GM21367 (cell line): ENCODE results near the gene TRPC6.
"Not testable (repeated sequence)": the region's sequence is repeated elsewhere in the genome, so short reads cannot be mapped to it uniquely, and the experiment has no call there.

Source experiments
- ATAC-seq: cut with Tn5 transposase; IDR thresholded peaks from one replicate; pipeline ENCODE4 v1.9.1; 2021; ENCODE audit not compliant: unreplicated experiment

The TRPC6 gene

DNA sequence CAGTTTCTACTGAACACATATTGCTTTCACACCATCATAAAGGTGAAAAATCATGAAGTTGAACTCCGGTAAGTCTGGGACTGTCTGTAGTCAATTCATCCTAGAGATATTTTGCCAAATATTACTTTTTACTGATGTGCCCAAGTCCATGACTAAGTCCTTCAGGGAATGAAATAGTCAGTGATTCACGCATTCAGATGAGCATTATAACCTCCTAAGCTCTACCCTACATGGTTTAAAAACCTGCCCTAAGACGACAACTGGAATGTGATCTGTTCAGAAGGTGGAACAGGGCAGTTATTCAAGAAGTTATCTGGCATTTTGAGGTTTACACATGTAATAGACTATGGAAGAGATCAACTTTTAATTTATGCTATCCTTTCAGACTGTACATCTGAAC is 125.6 kb downstream of the TRPC6 start:
- no peak for ATAC-seq

DNA sequence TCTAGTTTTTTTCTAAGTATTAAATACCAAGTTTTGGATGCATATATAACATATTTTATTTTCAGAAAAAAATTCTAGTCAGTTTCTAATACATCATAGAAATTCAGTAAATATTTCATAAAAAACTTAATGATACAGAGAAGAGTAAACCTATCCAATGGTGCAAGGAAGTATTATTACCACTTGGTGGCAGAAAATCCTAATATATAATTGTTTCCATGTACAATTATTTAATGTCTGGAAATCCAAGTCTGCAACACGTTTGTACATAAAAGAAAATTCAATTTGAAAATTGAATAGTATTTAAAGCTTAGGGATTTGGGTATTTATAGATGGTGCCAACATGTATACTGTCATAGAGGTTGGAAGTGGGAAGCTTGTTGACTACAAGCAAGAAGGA is 127.0 kb downstream of the TRPC6 start:
- no peak for ATAC-seq

DNA sequence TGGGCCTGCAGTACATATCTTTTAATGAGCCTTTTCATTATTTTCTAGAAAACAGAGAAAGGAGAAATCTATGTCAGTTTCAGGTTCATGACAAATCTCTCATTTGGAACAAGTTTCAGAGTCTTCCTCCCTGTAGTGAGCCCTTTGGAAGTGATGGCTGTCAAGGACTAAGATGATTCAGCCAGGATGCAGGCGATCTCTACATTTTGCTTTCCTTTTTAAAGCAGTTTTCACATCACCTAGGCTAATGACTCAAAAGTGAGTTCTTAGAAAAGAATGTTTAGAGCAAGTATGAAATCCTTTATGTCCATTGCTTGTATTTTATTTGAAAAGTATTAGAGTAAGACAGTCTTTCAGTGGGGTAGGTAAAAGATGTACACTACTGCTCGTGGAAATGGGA is 130.1 kb downstream of the TRPC6 start:
- no peak for ATAC-seq

DNA sequence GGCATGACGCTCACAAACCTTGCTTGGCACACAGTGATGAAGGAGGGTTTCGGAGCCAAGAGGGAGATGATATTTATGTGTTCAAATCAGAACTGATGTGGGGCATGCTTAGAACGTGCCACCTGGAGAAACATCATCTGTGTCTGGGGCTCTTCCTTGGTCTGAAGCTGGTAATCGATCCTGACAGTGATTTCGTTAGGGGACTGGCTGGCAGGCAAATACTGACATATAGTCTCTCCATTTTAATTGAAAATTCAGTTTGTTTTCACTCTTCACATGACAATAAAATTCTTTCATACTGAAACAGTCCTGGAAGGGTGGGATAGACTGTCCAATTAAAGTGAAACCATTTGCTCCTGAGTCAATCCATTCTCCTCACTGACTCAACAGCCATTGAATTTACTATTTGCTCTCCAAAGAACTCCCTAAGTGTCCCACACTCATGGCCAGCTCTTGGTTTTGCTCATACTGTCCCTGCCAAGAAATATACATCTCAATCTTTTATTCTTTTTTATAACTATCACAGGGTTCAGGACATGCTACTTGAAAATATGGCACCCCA is 134.8 kb downstream of the TRPC6 start:
- ATAC-seq, result no peak

DNA sequence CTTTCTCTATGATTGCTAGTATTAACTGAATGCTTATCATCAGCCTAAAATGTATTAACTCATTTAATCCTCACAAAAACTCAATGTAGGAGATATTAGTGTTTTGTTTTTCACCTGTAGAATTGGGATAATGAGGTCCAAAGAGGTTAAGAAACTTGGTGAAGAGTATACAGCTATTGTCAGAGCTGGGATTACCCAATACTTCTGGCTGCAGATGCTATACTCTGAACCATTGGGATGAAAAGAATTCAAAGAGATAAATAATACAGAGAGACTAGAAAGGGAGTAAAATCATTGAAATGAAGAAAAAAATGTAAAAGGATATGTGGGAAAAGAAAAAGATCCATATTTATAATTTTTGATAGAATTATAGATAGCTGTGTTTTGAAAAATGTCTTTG is 137.1 kb downstream of the TRPC6 start:
- no peak for ATAC-seq

DNA sequence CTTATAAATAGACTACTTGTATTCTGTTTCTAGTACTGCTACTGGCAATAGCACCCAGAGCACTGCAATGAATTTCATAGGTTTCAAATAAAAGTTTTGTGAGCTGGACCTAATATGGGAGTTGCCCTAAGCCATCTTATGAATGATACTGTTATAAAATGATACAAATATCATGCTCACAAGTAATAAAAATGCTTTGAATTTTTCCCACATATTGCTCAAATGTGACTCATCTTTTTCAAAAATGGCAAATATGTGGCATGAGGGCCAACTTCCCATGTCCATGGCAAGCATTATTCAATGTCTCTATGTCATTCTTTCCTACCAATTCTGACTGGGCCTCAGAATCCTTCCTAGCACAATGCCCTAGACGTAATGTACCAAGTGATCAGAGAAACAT is 137.6 kb downstream of the TRPC6 start:
- no peak for ATAC-seq

DNA sequence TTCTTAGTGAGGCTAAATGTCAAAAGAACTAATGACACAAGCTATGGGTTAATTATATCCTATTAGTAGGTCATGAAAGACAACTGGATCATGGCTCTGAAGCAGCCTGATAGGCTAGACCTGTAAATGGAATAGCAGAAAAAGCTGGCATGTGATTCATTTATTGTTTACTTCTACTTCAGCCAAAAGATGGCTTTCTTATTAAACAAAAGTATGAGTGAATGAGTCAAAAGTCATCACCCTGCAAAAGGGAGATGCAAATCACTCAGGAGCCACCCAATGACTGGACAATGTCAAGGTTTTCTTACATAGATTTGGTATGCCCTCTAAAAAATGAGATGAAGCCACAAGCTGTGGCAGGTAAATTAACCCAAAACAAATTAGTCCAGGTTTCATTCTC is 138.0 kb downstream of the TRPC6 start:
- ATAC-seq, result no peak

DNA sequence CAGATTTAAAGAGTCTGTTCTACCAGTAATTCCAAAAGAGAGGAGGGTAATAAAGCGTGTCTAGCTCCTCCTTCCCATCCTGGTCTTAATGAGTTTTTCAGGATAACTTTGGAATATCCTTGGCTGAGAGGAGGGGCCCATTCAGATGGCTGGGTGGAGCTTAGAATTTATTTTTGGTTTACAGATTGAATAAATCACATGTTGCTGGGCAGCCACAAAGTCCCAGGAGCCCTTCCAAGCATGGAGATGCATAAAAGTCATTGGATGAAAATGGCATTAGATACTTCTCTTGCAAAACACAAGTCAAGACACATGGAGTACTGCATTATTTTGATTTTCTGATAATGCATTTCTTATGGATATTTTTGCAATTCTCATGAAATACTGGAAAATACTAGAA is 139.0 kb downstream of the TRPC6 start:
- no peak for ATAC-seq

DNA sequence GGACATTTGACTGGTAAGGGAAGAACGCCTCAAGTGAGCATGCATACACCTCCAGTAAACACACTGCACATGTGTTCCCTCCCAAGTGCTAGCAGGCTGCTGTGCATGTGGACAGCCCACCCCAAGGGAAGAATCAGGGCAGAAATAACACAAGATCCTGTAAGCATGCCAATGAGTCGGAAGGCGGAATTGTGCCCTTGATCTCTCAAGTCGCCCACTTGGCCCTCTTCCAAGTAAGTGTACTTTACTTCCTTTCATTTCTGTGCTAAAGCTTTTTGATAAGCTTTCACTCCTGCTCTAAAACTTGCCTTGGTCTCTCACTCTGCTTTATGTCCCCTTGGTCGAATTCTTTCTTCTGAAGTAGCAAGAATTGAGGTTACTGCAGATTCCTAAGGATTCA is 139.6 kb downstream of the TRPC6 start:
- ATAC-seq, result no peak

DNA sequence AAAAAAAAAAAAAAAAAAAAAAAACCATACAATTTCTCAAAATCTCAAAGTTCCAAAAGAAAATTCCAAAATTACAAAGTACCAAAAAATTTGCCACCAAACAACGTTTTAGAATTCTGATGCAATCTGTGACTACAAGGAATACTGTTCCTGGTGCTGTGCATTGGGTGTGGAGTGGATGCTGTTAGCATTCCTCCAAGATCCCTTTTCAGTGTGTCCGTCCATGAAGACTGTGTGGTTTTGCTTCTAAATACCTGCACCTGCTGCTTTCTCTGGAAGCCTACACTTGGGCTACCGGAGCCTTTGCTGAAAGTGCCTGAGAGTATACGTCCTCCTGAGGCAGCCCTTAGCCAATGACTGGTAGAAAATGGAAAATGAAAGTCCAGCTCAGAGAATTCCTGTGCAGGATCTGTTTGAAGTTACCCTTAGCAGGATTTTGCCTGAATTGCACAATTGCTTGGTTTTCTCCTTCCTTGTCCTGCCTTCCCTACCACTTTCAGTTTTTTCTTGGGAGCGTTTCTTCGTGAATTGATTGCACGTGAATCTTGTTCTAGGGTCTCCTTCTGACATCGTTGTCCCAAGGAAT is 140.8 kb downstream of the TRPC6 start:
- no peak for ATAC-seq

DNA sequence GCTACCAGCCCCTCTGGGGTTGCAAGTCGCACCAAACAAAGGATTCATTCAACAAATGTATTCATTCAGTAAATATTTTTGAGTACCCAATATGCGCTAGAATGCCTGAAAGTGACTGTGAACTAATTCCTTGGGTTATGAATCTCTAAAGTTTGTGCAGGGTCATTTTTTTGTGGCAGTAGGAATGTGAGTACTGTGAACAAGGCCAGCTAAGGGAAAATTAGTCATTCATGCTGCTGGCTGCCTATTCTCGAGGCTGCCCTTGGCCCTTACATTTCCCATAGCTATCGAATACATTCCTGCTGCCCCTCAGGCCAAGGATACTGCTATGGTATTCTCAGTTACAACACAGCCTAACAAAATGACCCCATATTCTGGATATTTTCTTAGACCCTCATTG is 141.6 kb downstream of the TRPC6 start:
- ATAC-seq, result no peak

DNA sequence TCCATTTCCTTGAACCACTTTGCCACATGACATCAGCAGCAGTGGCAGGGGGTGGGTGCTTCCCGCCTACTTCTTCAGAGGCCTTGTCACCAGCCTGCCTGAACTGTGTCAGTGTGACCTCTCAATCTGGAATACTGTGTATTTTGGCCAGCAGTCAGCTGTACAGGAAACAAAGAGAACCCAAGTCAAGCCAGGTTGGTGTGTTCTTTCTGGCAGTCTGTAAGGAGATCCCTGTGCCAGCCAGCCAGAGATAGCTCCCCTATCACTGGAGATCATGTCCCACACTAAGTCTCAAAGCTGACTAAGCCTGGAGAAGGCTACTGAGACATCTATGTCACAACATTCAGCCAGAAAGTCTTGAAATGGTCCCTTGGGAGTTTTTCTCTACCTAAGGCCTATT is 142.1 kb downstream of the TRPC6 start:
- no peak for ATAC-seq

DNA sequence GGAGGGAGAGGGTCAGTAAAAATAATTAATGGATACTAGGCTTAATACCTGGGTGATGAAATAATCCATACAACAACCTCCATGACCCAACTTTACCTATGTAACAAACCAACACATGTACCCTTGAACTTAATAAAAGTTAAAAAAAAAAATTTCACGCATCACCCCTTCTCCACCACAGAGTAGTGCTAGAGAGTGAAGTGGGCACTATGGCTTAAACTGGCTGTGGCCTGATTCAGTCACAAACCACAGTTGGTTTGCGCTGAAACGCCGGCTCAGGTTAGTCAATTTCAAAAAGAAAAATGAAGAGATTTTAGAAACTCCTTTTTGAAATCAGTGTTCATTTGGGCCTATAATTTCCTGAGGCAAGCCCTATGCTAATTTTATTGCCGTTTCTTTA is 144.3 kb downstream of the TRPC6 start:
- no peak for ATAC-seq

DNA sequence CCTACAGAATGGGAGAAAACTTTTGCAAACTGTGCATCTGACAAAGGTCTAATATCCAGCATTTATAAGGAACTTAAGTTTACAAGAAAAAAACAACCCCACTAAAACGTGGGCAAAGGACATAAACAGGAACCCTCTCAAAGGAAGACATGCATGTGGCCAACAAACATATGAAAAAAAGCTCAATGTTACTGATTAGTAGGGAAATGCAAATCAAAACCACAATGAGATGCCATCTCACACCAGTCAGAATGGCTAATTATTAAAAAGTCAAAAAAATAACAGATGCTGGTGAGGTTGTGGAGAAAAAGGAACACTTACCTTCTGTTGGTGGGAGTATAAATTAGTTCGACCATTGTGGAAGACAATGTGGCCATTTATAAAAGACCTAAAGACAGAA is 145.1 kb downstream of the TRPC6 start:
- not testable (repeated sequence) for ATAC-seq

DNA sequence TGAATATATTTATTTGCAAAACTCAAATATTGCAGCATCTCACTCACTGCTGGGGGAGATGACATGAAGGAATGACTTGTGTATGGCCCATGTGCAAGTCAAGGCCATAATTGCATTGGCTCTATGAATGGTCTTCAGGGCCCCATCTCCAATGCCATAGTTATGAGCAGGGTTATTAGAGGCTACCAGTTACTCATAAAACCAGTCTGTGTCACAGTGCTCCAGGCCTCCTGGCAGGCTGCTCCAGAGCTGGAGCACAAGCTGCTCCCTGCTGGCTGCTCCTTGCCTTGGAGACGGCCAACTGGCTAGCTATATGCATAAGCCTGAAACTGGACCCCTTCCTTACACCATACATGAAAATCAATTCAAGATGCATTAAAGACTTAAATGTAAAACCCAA is 145.7 kb downstream of the TRPC6 start:
- ATAC-seq, result no peak

DNA sequence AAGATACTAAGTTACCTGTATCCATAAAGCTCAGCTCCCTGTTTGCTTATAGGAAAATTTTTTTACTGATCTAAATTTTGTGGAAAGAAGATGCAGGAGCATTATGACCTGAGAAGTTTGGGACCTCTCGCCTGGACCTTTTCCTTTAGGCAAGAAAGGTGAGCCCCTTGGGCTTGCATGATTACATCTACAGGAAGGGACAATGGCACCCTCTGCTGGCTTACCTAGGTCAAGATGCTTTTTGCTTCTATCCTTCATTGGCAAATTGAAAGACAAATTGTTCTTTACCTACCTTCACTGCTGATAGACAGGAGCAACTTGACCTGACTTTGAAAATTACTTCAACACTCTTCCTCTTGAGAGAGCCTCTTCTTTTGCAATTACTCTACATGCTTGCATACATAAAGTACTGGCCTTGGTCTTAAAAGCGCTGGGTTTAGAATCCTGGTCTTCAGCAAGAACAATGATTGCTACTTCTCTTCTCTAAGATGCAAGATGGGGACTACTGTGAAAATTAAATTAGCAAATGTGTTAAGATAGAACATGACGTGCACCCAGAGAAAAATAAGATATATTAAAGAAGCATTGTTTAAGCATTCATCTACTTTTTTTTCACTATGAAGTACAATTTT is 147.2 kb downstream of the TRPC6 start:
- ATAC-seq, result peak; percentile 56

DNA sequence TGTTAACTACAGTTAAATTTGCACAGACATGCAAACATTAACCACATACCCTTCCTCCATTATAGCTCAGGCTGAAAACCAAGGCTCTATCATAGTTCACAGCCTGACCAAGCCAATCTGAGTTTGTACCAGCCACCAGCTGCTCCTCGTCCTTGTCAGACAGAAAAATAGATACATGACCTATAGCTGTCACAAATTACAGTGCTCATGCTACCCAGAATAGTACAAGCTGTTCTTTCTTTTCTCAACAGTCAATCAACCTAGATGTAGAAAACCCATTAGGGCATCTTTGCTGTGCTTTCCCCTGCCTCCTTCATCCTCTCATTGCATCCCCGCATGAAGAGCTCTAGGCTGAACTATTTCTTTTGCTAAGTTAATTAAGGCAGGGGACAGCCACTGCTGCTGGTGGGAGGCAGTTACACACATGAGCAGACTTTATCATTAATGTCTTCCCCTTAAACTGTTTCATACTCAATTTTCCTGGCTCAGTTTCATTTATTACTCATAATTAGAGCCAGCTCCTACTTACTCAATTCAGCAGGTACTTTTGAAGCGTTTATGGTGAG is 148.3 kb downstream of the TRPC6 start:
- ATAC-seq, result no peak

DNA sequence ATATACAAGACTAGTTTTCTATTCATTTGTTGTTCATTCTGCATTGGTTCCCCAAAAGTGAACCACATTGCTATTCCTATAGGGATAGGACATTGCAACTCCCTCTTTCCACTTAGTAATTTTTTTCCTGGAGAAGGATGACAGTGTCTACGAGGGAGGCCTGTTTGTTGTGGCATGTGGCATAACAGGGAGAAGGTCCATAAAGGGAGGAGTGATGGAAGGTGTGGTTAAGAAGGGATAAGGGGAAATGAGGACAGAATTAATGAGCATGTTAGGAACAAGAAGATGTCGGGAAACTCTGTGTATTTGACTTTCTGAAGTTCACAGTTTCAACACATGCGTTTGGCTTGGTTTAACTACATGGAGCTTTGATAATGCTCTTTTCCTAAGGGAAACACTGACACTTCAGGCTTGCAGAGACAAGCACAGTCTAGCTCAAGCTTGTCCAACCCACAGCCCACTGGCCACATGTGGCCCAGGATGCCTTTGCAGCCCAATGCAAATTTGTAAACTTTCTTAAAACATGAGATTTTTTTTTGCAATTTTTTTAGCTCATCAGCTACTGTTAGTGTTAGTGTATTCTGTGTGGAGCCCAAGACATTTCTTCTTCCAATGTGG is 149.7 kb downstream of the TRPC6 start:
- no peak for ATAC-seq

DNA sequence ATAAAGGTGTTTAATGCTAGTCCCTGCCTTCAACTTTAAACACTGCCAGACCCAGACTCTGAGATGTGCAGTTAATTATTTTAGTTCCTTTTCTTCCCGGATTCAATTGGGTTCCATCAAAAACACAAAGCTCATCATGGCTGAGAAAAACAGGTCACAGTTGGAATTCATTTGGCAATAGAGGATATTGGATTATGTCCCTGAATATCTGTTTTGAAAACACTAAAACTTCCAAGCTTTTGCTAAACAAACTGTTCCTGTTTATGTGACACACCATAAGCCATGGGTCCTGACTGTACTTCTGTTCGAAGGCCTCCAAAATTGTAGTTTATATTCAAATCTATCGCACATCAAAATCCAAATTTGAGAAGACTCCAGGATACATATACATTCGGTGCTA is 150.7 kb downstream of the TRPC6 start:
- no peak for ATAC-seq

DNA sequence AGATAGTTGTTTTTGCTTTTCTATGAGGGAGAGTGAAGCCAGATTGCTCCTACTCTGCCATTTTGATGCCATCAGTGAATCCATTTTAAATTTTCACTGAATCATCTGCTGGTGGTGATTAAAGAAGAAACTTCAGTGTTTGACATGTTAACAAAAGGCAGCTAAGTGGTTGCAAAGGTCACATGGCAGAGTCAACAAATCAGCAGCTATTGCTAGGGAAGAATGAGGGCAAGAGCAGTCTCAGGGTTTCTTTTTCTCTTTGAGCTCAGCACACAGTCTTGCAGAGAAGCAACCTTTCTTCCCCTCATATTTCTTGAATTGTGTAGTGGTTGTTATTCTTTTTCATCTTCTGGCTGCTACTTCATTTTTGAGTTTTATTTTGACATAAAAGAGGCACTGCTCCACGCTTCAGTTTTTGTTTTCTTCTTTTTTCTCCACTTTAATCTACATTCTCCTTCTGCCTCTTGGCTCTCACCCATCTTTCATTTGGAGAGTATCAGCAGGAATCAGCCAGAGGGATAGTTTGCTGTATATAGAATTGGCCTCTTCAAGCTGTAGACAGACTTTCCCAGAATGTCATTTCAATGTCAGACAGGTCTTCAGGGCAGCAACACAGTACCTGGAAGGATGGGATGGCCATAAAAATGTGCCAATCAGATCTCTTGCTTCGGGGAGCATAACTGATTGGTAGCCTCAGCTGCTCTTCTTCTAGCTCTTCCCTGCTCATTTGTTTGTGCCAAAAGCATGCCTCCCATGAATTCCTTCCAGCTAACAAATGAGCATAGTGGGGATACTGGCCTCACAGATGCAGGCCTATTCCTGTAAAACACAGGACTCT is 153.9 kb downstream of the TRPC6 start:
- no peak for ATAC-seq

DNA sequence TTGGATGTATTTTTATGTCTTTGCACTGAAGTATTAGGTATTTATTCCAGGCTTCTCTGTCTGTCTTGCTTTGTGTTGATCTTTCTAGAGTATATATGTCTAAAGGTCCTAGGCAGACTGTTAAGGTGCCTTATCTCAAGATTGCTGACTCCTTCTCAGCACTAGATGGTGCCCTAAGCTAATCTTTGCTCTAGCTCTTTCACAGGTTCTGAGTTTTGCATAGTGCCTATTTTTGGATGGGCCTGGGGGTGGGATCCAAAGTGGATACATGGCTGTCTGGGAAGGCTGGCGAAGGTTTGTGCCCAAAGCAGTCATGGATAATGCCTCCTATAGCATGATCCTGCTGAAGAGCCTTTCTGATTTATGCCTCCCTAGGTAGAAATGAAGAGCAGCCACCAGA is 154.9 kb downstream of the TRPC6 start:
- no peak for ATAC-seq
